Natural killer cell treated with Interleukin-12 subunit alpha and Interleukin-12 subunit beta and Interleukin-15 and Interleukin-18, amount 100 ng/mL, for 72 hours (primary cell): ENCODE measurements around the gene GNG12. TPM values are rescaled to one million over a fixed set of nuclear protein-coding genes. Genes with fewer than 3 reads are reported as not detected.
"Not testable (repeated sequence)": the region's sequence is repeated elsewhere in the genome, so short reads cannot be mapped to it uniquely, and the experiment has no call there.

Experiments used
- ATAC-seq, 2 donors: fragments of 150-1000 bp; cut with Tn5 transposase in 1 of 2; sonication (Bioruptor Pico), chemical (Tn5 transposase) in 1 of 2; 2 replicates each; pipeline ENCODE4 v1.10.0; 2021
- DNase-seq: peaks from one replicate; pipeline ENCODE4 v3.0.0; 2022; ENCODE audit warnings: low spot score
- H3K27ac Mint-ChIP-seq, 2 donors: 1 replicate in 1 of 2; 2 replicates in 1 of 2; pipeline ENCODE4 v1.8.0; 2022; ENCODE audit warnings: mixed read lengths in 2 of 2, mild to moderate bottlenecking in 1 of 2, moderate library complexity in 1 of 2
- H3K27me3 Mint-ChIP-seq, 2 donors: 1 replicate in 1 of 2; 2 replicates in 1 of 2; pipeline ENCODE4 v1.8.0; 2022; ENCODE audit warnings: mixed read lengths in 2 of 2
- H3K36me3 Mint-ChIP-seq: one replicate; pipeline ENCODE4 v1.8.0; 2022; ENCODE audit warnings: mixed read lengths
- H3K4me1 Mint-ChIP-seq, 2 donors: 1 replicate in 1 of 2; 2 replicates in 1 of 2; pipeline ENCODE4 v1.8.0; 2022; ENCODE audit warnings: low read depth in 2 of 2, mixed read lengths in 2 of 2, mild to moderate bottlenecking in 1 of 2
- H3K4me3 Mint-ChIP-seq: one replicate; pipeline ENCODE4 v1.8.0; 2022; ENCODE audit warnings: mixed read lengths
- H3K9me3 Mint-ChIP-seq: 2 replicates; pipeline ENCODE4 v1.8.0; 2022; ENCODE audit warnings: mixed read lengths
- total RNA-seq, 2 donors: library from RNA; stranded (reverse); gene quantifications; one replicate each; pipeline ENCODE4 v1.2.3, GENCODE V29; 2022

GNG12 gene
- total RNA-seq, 2 donors from 2014 or later: 0.21 to 0.28 TPM

DNA sequence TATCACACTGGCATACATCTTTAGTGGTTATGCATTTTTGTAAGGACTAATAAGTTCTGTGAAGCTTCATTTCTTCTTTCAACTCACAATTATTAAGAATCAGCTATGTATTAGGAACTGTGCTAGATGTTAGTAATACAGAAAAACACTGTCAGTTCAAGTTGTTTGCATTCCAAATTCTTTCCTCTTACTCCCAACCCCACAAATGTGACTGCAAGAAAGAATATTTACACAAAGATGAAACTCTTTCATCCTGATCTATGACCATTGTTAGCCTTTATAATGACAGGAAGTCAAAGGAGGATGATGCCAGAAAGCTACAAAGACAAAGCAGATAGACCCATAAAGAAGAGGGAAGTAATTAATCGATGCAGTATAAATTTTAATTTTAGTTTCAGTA is 169.2 kb downstream of the GNG12 start:
- H3K4me1 Mint-ChIP-seq: no peaks in the 10 kb centered on the region
- no peak overlapping the region for H3K4me3 Mint-ChIP-seq
- no peak overlapping the region for H3K27ac Mint-ChIP-seq
- H3K9me3 Mint-ChIP-seq: no peaks in the 10 kb centered on the region
- ATAC-seq (no peak), DNase-seq (no peak)
- peaks cover 30 to 52% of the 10 kb centered on the region in 2 donors for H3K27me3 Mint-ChIP-seq
- no peaks in the 10 kb centered on the region for H3K36me3 Mint-ChIP-seq

DNA sequence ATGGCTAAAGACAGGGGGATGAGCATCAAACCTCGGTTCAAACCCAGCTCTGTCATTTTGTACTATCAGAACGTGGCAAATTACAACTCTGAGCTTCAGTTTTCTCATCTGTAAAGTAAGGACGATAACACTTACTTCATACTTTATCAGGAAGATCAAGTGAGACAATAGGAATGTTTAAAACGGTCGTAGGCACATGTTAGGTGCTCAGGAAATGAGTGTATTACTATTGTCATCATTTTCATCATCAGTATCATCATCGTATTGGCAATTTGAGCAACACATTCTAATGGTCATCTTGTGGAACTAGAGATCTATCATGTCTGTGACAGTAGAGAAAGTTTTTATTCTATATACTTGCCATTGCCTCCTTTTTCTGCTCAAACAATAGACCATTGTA is 170.4 kb downstream of the GNG12 start:
- H3K4me1 Mint-ChIP-seq: no peaks in the 10 kb centered on the region
- peaks cover 23 to 57% of the 10 kb centered on the region in 2 donors for H3K27me3 Mint-ChIP-seq
- no peak for DNase-seq
- no peak for ATAC-seq
- H3K9me3 Mint-ChIP-seq: no peaks in the 10 kb centered on the region
- H3K4me3 Mint-ChIP-seq: no peak overlapping the region
- no peaks in the 10 kb centered on the region for H3K36me3 Mint-ChIP-seq
- no peak overlapping the region for H3K27ac Mint-ChIP-seq

DNA sequence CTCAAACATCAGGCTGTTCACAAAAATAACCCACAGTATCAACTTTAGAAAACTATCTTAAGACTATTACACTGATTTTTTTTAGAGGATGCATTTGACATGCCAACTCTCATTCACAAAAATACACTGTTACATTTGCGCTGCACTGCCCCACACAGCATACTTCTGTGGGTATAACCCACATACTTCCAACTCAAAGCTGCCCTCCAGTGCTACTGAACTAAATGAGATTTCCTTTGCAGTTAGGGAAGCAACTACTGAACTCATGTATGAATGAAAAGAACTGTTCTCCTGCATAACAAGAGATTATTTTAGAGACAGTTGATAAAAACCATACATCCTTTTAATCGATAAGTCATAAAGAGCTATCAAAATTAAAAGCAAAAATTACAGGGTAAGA is 174.0 kb downstream of the GNG12 start:
- Mint-ChIP-seq H3K4me3 (no peak overlapping the region), H3K36me3 (no peaks in the 10 kb centered on the region), H3K4me1 (no peaks in the 10 kb centered on the region), H3K27me3 (peaks cover 18 to 45% of the 10 kb centered on the region in 2 donors), H3K27ac (no peak overlapping the region), H3K9me3 (no peaks in the 10 kb centered on the region)
- DNase-seq: no peak
- no peak for ATAC-seq

DNA sequence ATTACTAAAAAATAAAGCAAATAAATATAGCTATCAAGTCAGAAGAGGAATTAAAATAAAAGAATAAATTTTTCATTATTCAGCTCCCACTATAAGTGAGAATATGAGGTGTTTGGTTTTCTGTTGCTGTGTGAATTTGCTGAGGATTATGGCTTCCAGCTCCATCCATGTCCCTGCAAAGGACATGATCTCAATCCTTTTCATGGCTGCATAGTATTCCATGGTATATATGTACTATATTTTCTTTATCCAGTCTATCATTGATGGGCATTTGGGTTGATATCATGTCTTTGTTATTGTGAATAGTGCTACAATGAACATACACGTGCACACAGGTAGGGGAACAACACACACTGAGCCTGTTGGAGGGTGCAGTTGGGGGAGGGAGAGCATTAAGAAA is 176.1 kb downstream of the GNG12 start:
- DNase-seq, H3K9me3 Mint-ChIP-seq, H3K4me3 Mint-ChIP-seq, ATAC-seq, H3K27ac Mint-ChIP-seq, H3K4me1 Mint-ChIP-seq, H3K36me3 Mint-ChIP-seq: not testable (repeated sequence)
- peaks cover 22 to 53% of the 10 kb centered on the region in 2 donors for H3K27me3 Mint-ChIP-seq

DNA sequence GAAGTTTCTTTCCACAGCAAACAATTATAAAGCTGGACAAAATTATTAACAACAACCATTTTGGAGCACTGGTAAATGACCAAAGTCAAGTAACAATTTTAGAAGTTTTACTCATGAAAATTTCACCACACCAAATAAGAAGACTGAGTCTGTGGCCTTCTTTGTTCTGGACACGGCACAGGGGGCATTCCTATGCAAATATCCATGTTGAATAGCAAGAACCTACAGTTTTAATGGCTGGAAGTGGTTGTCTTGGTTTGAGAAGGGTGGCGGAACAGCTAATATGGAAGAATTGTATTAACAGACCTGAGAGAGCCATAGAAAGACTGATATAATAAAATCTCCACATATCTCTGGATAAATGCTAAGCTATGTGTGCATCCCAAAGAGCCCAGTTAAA is 177.7 kb downstream of the GNG12 start:
- H3K27ac Mint-ChIP-seq: no peak overlapping the region
- peaks cover 21 to 38% of the 10 kb centered on the region in 2 donors for H3K27me3 Mint-ChIP-seq
- ATAC-seq (no peak), DNase-seq (no peak)
- no peak overlapping the region for H3K4me3 Mint-ChIP-seq
- no peaks in the 10 kb centered on the region for H3K36me3 Mint-ChIP-seq
- no peaks in the 10 kb centered on the region for H3K4me1 Mint-ChIP-seq
- H3K9me3 Mint-ChIP-seq: no peaks in the 10 kb centered on the region

DNA sequence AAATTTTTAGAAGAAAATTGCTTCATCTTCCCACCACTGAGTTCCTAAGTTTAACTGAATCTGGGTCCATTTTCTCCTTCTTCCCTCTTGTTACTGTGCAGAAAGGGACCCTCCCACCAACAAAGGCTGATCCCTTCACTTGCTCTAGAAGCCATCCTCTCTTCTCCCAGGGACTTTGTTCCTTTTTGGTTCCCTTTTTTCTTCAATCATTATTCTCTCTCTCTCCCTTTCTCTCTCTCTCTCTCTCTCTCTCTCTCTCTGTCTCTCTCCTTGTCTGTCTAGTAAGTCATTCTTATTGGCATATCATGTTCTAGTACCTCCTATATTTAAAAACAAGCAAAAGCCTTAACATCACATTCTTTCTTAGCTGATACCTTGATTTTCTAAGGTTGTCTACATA is 180.0 kb downstream of the GNG12 start:
- no peaks in the 10 kb centered on the region for H3K9me3 Mint-ChIP-seq
- DNase-seq (no peak), ATAC-seq (no peak)
- H3K27ac Mint-ChIP-seq: no peak overlapping the region
- peaks cover 11 to 18% of the 10 kb centered on the region in 2 donors for H3K27me3 Mint-ChIP-seq
- no peak overlapping the region for H3K4me3 Mint-ChIP-seq
- no peaks in the 10 kb centered on the region for H3K4me1 Mint-ChIP-seq
- no peaks in the 10 kb centered on the region for H3K36me3 Mint-ChIP-seq

DNA sequence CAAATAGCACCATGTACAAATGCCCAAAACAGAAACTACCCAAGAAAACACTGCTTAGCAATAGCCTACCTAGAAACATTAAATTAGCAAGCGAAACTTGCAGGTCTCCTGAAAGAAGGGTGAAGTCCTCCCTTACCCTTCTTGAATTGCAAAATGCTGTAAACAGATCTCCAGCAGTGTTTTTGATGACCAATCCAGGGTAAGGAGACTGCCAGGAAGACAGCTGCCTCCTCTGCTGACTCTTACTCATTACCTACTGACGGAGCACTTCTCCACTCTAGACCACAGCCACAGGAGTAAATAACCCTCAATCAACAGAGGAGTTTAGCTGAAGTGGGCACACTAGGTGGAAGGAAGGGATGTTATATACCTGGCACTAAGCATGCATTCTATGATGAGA is 180.5 kb downstream of the GNG12 start:
- ATAC-seq (peak; percentile 45 to 53), DNase-seq (no peak)
- Mint-ChIP-seq H3K9me3 (no peaks in the 10 kb centered on the region), H3K27me3 (peaks cover 11 to 15% of the 10 kb centered on the region in 2 donors), H3K36me3 (no peaks in the 10 kb centered on the region), H3K4me1 (no peaks in the 10 kb centered on the region), H3K4me3 (no peak overlapping the region), H3K27ac (no peak overlapping the region)

Other genes starting within 250 kb of the GNG12 start
- gene GADD45A, start 148.3 kb downstream of the GNG12 start, total RNA-seq: 10 to 100 TPM; 28.3 to 36.1 TPM
- not detected for gene DIRAS3, start 217.2 kb upstream of the GNG12 start, total RNA-seq